GM21717 (cell line): ENCODE results near the gene TMEM61.
"Not testable (repeated sequence)": the region's sequence is repeated elsewhere in the genome, so short reads cannot be mapped to it uniquely, and the experiment has no call there.

Source experiments
- ATAC-seq: cut with Tn5 transposase; IDR thresholded peaks from one replicate; pipeline ENCODE4 v1.9.1; 2021; ENCODE audit warnings: mild to moderate bottlenecking, moderate library complexity; ENCODE audit not compliant: unreplicated experiment

Gene TMEM61

GRCh38 chr1:54959241-54959640 lies 21.2 kb upstream of the TMEM61 start:
- ATAC-seq, result no peak

GRCh38 chr1:54962612-54963395 lies 17.6 kb upstream of the TMEM61 start:
- no peak for ATAC-seq

GRCh38 chr1:54963829-54964228 lies 16.6 kb upstream of the TMEM61 start:
- not testable (repeated sequence) for ATAC-seq

GRCh38 chr1:54965624-54966340 lies 14.6 kb upstream of the TMEM61 start:
- peak; percentile 90 for ATAC-seq

GRCh38 chr1:54967372-54967771 lies 13.1 kb upstream of the TMEM61 start:
- ATAC-seq, result no peak

- ATAC-seq, result no peak
Observed at GRCh38 chr1:54968551-54968950, 11.9 kb upstream of the TMEM61 start.

- ATAC-seq, result no peak
Observed at GRCh38 chr1:54969879-54970278, 10.5 kb upstream of the TMEM61 start.

GRCh38 chr1:54970901-54971300 lies 9.5 kb upstream of the TMEM61 start:
- no peak for ATAC-seq

- ATAC-seq, result peak; percentile 81
Observed at GRCh38 chr1:54971317-54971791, 9.1 kb upstream of the TMEM61 start.

GRCh38 chr1:54972436-54972835 lies 8.0 kb upstream of the TMEM61 start:
- ATAC-seq, result no peak

- no peak for ATAC-seq
Observed at GRCh38 chr1:54973205-54973921, 7.1 kb upstream of the TMEM61 start.

GRCh38 chr1:54975356-54976108 lies 4.9 kb upstream of the TMEM61 start:
- no peak for ATAC-seq

GRCh38 chr1:54976747-54977146 lies 3.7 kb upstream of the TMEM61 start:
- no peak for ATAC-seq

GRCh38 chr1:54977533-54978297 lies 2.7 kb upstream of the TMEM61 start:
- no peak for ATAC-seq

- ATAC-seq, result no peak
Observed at GRCh38 chr1:54978528-54979326, 1.7 kb upstream of the TMEM61 start.

GRCh38 chr1:54979327-54979891 lies 1.0 kb upstream of the TMEM61 start:
- no peak for ATAC-seq

- ATAC-seq, result no peak
Observed at GRCh38 chr1:54980046-54980527, 341 bp upstream of the TMEM61 start.

GRCh38 chr1:54981466-54981865 lies 1.0 kb downstream of the TMEM61 start:
- ATAC-seq, result no peak

- ATAC-seq, result no peak
Observed at GRCh38 chr1:54982739-54983138, 2.3 kb downstream of the TMEM61 start.
